HepG2 (cell line): ENCODE data around the gene ARHGAP30. TPM values are rescaled to one million over a fixed set of nuclear protein-coding genes. Genes with fewer than 3 reads are reported as not detected.
A peak's percentile ranks its signal among the peaks of the same experiment; 100 is the strongest.

Experiments
- ATAC-seq: fragments of 200-7000 bp; cut with Tn5 transposase; 3 replicates; pipeline ENCODE4 v1.9.1; 2020; ENCODE audit warnings: mild to moderate bottlenecking, moderate library complexity
- BruUV-seq: library from RNA; stranded (reverse); fragments of 400-500 nt; replicated peaks from 2 replicates; lab custom pipeline; 2021; lab: Mats Ljungman, UMichigan
- CTCF ChIA-PET: fragments of 300-600 bp; formaldehyde crosslinking; extraction: SDS; loops from one replicate; lab custom pipeline; 2021; ENCODE audit warnings: low total read pairs, inconsistent platforms, low intra/inter-chr PET ratio; lab: Yijun Ruan, JAX
- POLR2A ChIA-PET: fragments of 350-600 bp; sonication (Branson Sonifier 250); formaldehyde crosslinking; loops from one replicate; lab custom pipeline; 2020; ENCODE audit warnings: antibody characterized with exemption, inconsistent platforms; lab: Yijun Ruan, JAX
- DNase-seq: peaks from one replicate; pipeline ENCODE4 v3.0.0-alpha.2; 2015; ENCODE audit warnings: low spot score
- FAIRE-seq: peaks from 3 replicates; lab custom pipeline; 2011; peaks lifted over from hg19 to GRCh38; lab: Jason Lieb, UNC
- H2AFZ ChIP-seq: one replicate; pipeline ENCODE4 v1.6.1; 2011; ENCODE audit warnings: low read length, inconsistent platforms
- H3K27ac ChIP-seq: fragments of 300-600 bp; 3 replicates; pipeline ENCODE4 v1.8.0; 2011; ENCODE audit warnings: mixed run types, mild to moderate bottlenecking, mixed read lengths, low read length, inconsistent platforms; ENCODE audit not compliant: insufficient read depth; ENCODE audit errors: extremely low read length
- H3K27me3 ChIP-seq, 2 experiments: fragments of 200-600 bp in 1 of 2; 2 replicates in 1 of 2; 3 replicates in 1 of 2; pipeline versions ENCODE4 v1.6.0 to v1.8.0; 2011; ENCODE audit warnings: low read length in 2 of 2, mild to moderate bottlenecking in 2 of 2, moderate library complexity in 2 of 2, inconsistent platforms in 1 of 2; ENCODE audit not compliant: insufficient read depth in 2 of 2, control insufficient read depth in 1 of 2
- H3K36me3 ChIP-seq, 2 experiments: fragments of 200-600 bp in 1 of 2; replicated peaks in 1 of 2; 2 replicates in 1 of 2; 3 replicates in 1 of 2; pipeline versions ENCODE4 v1.5.1 to v1.8.0; 2011; ENCODE audit warnings: low read length in 2 of 2, inconsistent platforms in 1 of 2; ENCODE audit not compliant: insufficient read depth in 2 of 2, control insufficient read depth in 1 of 2
- H3K4me1 ChIP-seq: 2 replicates; pipeline ENCODE4 v1.5.1; 2012; ENCODE audit warnings: low read length, inconsistent platforms; ENCODE audit not compliant: insufficient read depth
- H3K4me2 ChIP-seq: 2 replicates; pipeline ENCODE4 v1.6.0; 2011; ENCODE audit warnings: low read depth, low read length, inconsistent platforms
- H3K4me3 ChIP-seq, 3 experiments: fragments of 200-600 bp in 1 of 3; sonication (generic), shearing (Covaris generic) in 1 of 3; replicated peaks in 1 of 3; 2 replicates each; pipeline ENCODE4 v1.5.1; 2011 to 2016; ENCODE audit warnings: low read length in 3 of 3, inconsistent platforms in 2 of 3, low read depth in 2 of 3, mild to moderate bottlenecking in 2 of 3, control low read depth in 1 of 3, mixed read lengths in 1 of 3; ENCODE audit not compliant: insufficient read depth in 1 of 3
- H3K79me2 ChIP-seq: one replicate; pipeline ENCODE4 v1.6.1; 2011; ENCODE audit warnings: low read length, inconsistent platforms; ENCODE audit not compliant: insufficient read depth
- H3K9ac ChIP-seq: 2 replicates; pipeline ENCODE4 v1.6.0; 2011; ENCODE audit warnings: mild to moderate bottlenecking, low read depth, low read length, inconsistent platforms; ENCODE audit not compliant: insufficient read depth
- H3K9me3 ChIP-seq: 2 replicates; pipeline ENCODE4 v1.5.1; 2012; ENCODE audit warnings: mild to moderate bottlenecking, low read length
- H4K20me1 ChIP-seq: 2 replicates; pipeline ENCODE4 v1.6.0; 2011; ENCODE audit warnings: inconsistent platforms, mild to moderate bottlenecking, low read length, moderate library complexity; ENCODE audit not compliant: insufficient read depth
- EZH2 ChIP-seq: conservative IDR thresholded peaks from 2 replicates; pipeline ENCODE4 v1.6.1; 2012; ENCODE audit warnings: mild to moderate bottlenecking, low read depth, low read length, moderate library complexity
- GTF3A ChIP-seq: sonication (generic); formaldehyde crosslinking; conservative IDR thresholded peaks from 2 replicates; pipeline ENCODE4 v1.4.0; 2020; ENCODE audit warnings: mild to moderate bottlenecking, missing genetic modification reagents
- HHEX ChIP-seq: IDR thresholded peaks from 2 replicates; pipeline ENCODE4 v1.6.1; 2016; ENCODE audit warnings: control low read depth
- PAXIP1 ChIP-seq: sonication (generic); formaldehyde crosslinking; conservative IDR thresholded peaks from 2 replicates; pipeline ENCODE4 v1.4.0; 2020; ENCODE audit warnings: mild to moderate bottlenecking, missing genetic modification reagents, moderate library complexity
- SRF ChIP-seq: IDR thresholded peaks from 2 replicates; pipeline ENCODE4 v1.6.1; 2011; ENCODE audit warnings: mild to moderate bottlenecking, low read depth, low read length, moderate library complexity
- SRSF4 ChIP-seq: fragments of 200-400 bp; formaldehyde crosslinking; IDR thresholded peaks from one replicate; pipeline ENCODE4 v1.6.1; 2018; ENCODE audit warnings: mild to moderate bottlenecking, low read depth, low read length, moderate library complexity; ENCODE audit not compliant: poor library complexity, severe bottlenecking
- ZNF354B ChIP-seq: sonication (generic); formaldehyde crosslinking; IDR thresholded peaks from 2 replicates; pipeline ENCODE4 v1.8.0; 2022; ENCODE audit warnings: mild to moderate bottlenecking, missing genetic modification reagents
- ZNF609 ChIP-seq: sonication (generic); formaldehyde crosslinking; IDR thresholded peaks from 2 replicates; pipeline ENCODE4 v1.4.0; 2020; ENCODE audit warnings: mild to moderate bottlenecking, missing genetic modification reagents, borderline replicate concordance
- ZNF629 ChIP-seq: sonication (generic); formaldehyde crosslinking; conservative IDR thresholded peaks from 2 replicates; pipeline ENCODE4 v1.5.0; 2020; ENCODE audit warnings: missing genetic modification reagents
- ZNF749 ChIP-seq: sonication (generic); formaldehyde crosslinking; IDR thresholded peaks from 2 replicates; pipeline ENCODE4 v1.8.0; 2022; ENCODE audit warnings: mild to moderate bottlenecking, missing genetic modification reagents, moderate library complexity, borderline replicate concordance
- WGBS: methylation state at CpG from one replicate; pipeline ENCODE4 v1.1.6; 2017; ENCODE audit warnings: low lambda C conversion rate; 5-methylcytosine and 5-hydroxymethylcytosine counted together
- in situ Hi-C: cut with HindIII; loops from 2 replicates; pipeline ENCODE4 v1.10.0; 2017; ENCODE audit warnings: low pct_unique_long_range_greater_than_20kb; ENCODE audit not compliant: extremely low pct_ligation_motif_present
- intact Hi-C: fragments of 100-400 bp; cut with micrococcal nuclease; formaldehyde crosslinking; loops from one replicate; pipeline ENCODE4 v1.10.0; 2022; ENCODE audit not compliant: unreplicated experiment
- polyA plus RNA-seq, 8 experiments: library from polyadenylated mRNA; depleted of rRNA in 3 of 8; stranded (reverse) in 7 of 8; unstranded in 1 of 8; fragments of >200 nt; fragmentation: Illumina TruSeq in 4 of 8; extraction: Trizol in 4 of 8; gene quantifications; 2 replicates each; pipeline versions ENCODE4 v1.2.1 to v1.2.3, GENCODE V29; 2011 to 2016; ENCODE audit warnings: low read depth in 4 of 8, missing spikeins in 1 of 8, mixed read lengths in 1 of 8; ENCODE audit not compliant: insufficient read depth in 1 of 8
- total RNA-seq, 5 experiments: library from RNA; depleted of rRNA; stranded (reverse); fragments of >200 nt; fragmentation: Illumina TruSeq; extraction: Trizol; gene quantifications; 2 replicates each; pipeline ENCODE4 v1.2.3, GENCODE V29; 2016; ENCODE audit warnings: low read depth in 1 of 5

ARHGAP30 gene
- total and polyA plus RNA-seq, 2 of the 13 experiments (the other 11 are each of a cell fraction or from before 2014, with no cell fraction given), result 0.13 to 0.20 TPM

GRCh38 chr1:161007369-161007768 is 62.3 kb downstream of the ARHGAP30 start:
- TF ChIP-seq HHEX (CRISPR knock-in tag), result no peak
- TF ChIP-seq ZNF629 (CRISPR knock-in tag), result peak; percentile 60
- intact Hi-C loops (no loop called here), in situ Hi-C loops (no loop called here)
- Histone ChIP-seq H3K27ac (no peak overlapping the region), H3K36me3 (peaks cover 0 to 4% of the 10 kb centered on the region in 2 experiments; a peak in 1 of 5 replicates), H3K4me3 (no peak overlapping the region), H3K4me2 (no peak overlapping the region), H3K4me1 (peaks cover 10% of the 10 kb centered on the region; the same call in 1 of the 2 replicates), H3K9ac (no peak overlapping the region), H2AFZ (no peak overlapping the region), H3K27me3 (no peaks in the 10 kb centered on the region), H4K20me1 (no peaks in the 10 kb centered on the region), H3K9me3 (no peaks in the 10 kb centered on the region), H3K79me2 (peaks cover 50% of the 10 kb centered on the region)
- POLR2A ChIA-PET, result interaction anchor here (0.8 to 1.5 kb wide), 2 partner anchors 13 to 39 kb away, joined by 4 to 5 read pairs; partner anchors contain the start of genes F11R and USF1
- ATAC-seq (no peak), DNase-seq (no peak), FAIRE-seq (no peak)
- WGBS, result 98% methylated on average over 2 of the region's 2 CpGs
- CTCF ChIA-PET, result no interaction called here
- BruUV-seq, result no TSS peak

- no peak overlapping the region for H2AFZ ChIP-seq
- H3K79me2 ChIP-seq, result peaks cover 42% of the 10 kb centered on the region
- H3K4me1 ChIP-seq, result peaks cover 4% of the 10 kb centered on the region; the same call in 1 of the 2 replicates
- POLR2A ChIA-PET, result interaction anchor here (0.8 to 1.5 kb wide), 2 partner anchors 14 to 40 kb away, joined by 4 to 5 read pairs; partner anchors contain the start of genes F11R and USF1
- no peak overlapping the region for H3K27ac ChIP-seq
- no peak overlapping the region for H3K4me3 ChIP-seq
- no peak for DNase-seq
- no TSS peak for BruUV-seq
- no peaks in the 10 kb centered on the region for H3K27me3 ChIP-seq
- H3K9me3 ChIP-seq, result no peaks in the 10 kb centered on the region
- in situ Hi-C loops, result no loop called here
- intact Hi-C loops, result no loop called here
- FAIRE-seq, result no peak
- CTCF ChIA-PET, result no interaction called here
- 98% methylated on average over 8 of the region's 8 CpGs for WGBS
- H3K36me3 ChIP-seq, result peaks cover 0 to 7% of the 10 kb centered on the region in 2 experiments; a peak in 3 of 5 replicates
- H3K4me2 ChIP-seq, result no peak overlapping the region
- no peaks in the 10 kb centered on the region for H4K20me1 ChIP-seq
- ATAC-seq, result no peak
- H3K9ac ChIP-seq, result no peak overlapping the region
- TF ChIP-seq GTF3A (CRISPR knock-in tag) (no peak), PAXIP1 (CRISPR knock-in tag) (no peak), SRF (no peak), ZNF609 (CRISPR knock-in tag) (no peak), EZH2 (no peak), SRSF4 (no peak), ZNF354B (CRISPR knock-in tag) (no peak), ZNF749 (CRISPR knock-in tag) (no peak)
These were observed 63.1 kb downstream of the ARHGAP30 start for GRCh38 chr1:161006563-161006962.
